AG04450 (cell line): Measurements from ENCODE around the gene OR2B6. TPM values are rescaled to one million over a fixed set of nuclear protein-coding genes. Genes with fewer than 3 reads are reported as not detected.
"Not testable (repeated sequence)": the region's sequence is repeated elsewhere in the genome, so short reads cannot be mapped to it uniquely, and the experiment has no call there.

Experiments used
- CTCF ChIA-PET: fragments of 300-600, 350-600 bp; formaldehyde crosslinking; extraction: SDS; loops from one replicate; lab custom pipeline; 2022; ENCODE audit warnings: antibody characterized with exemption, inconsistent platforms; lab: Charles Lee
- POLR2A ChIA-PET: fragments of 350-600 bp; formaldehyde crosslinking; extraction: SDS; loops from one replicate; lab custom pipeline; 2021; ENCODE audit warnings: antibody characterized with exemption, inconsistent platforms; lab: Yijun Ruan, JAX
- DNase-seq: peaks from one replicate; pipeline ENCODE4 v3.0.0-alpha.2; 2011; ENCODE audit warnings: low read depth, low spot score
- H3K27ac ChIP-seq: one replicate; pipeline ENCODE4 v1.5.1; 2012; ENCODE audit warnings: low read depth, low read length, control low read depth
- H3K27me3 ChIP-seq: one replicate; pipeline ENCODE4 v1.6.0; 2012; ENCODE audit warnings: low read length; ENCODE audit not compliant: control insufficient read depth, insufficient read depth
- H3K4me3 ChIP-seq: 2 replicates; pipeline ENCODE4 v1.5.1; 2011; ENCODE audit warnings: mild to moderate bottlenecking, low read depth, low read length, control low read depth
- H3K9me3 ChIP-seq: 2 replicates; pipeline ENCODE4 v1.5.1; 2012; ENCODE audit warnings: low read length; ENCODE audit not compliant: control insufficient read depth, insufficient read depth
- CTCF ChIP-seq: IDR thresholded peaks from 2 replicates; pipeline ENCODE4 v1.5.1; 2011; ENCODE audit warnings: low read depth, low read length, control low read depth, inconsistent platforms
- polyA minus RNA-seq: library from RNA; depleted of rRNA, polyadenylated mRNA; stranded (reverse); fragments of >200 nt; gene quantifications from 2 replicates; pipeline ENCODE4 v1.2.3, GENCODE V29; 2011; rRNA and poly(A)+ RNA removed
- polyA plus RNA-seq: library from polyadenylated mRNA; depleted of rRNA; stranded (reverse); fragments of >200 nt; gene quantifications from 2 replicates; pipeline ENCODE4 v1.2.3, GENCODE V29; 2011; rRNA removed

The OR2B6 gene
- polyA plus RNA-seq (0.09 TPM in 1 of 2 replicates, not detected in the other), polyA minus RNA-seq (not detected in 2 replicates)

- ChIA-PET CTCF (no interaction called here), POLR2A (no interaction called here)
- no peak for TF ChIP-seq CTCF
- Histone ChIP-seq H3K4me3 (no peak within 1 kb of the TSS), H3K9me3 (no peaks in the 10 kb centered on the region), H3K27me3 (no peaks in the 10 kb centered on the region), H3K27ac (no peak within 1 kb of the TSS)
- DNase-seq = no peak
Measured at GRCh38 chr6:27956941-27957340, at the start of gene OR2B6. Gene OR2B6, plus strand, starts transcription at chr6:27957241. Its CDS starts 0 bp downstream, at chr6:27957241.

- CTCF ChIA-PET = no interaction called here
- Histone ChIP-seq H3K4me3 (no peak overlapping the region), H3K27me3 (no peaks in the 10 kb centered on the region), H3K9me3 (no peaks in the 10 kb centered on the region), H3K27ac (no peak overlapping the region)
- POLR2A ChIA-PET = no interaction called here
- DNase-seq = no peak
- TF ChIP-seq CTCF = no peak
Measured at GRCh38 chr6:27908017-27908416, 49.0 kb upstream of the OR2B6 start.

- no peaks in the 10 kb centered on the region for H3K9me3 ChIP-seq
- H3K27ac ChIP-seq = no peak within 1 kb of the TSS
- no peaks in the 10 kb centered on the region for H3K27me3 ChIP-seq
- POLR2A ChIA-PET = no interaction called here
- DNase-seq = no peak
- H3K4me3 ChIP-seq = no peak within 1 kb of the TSS
- no peak for TF ChIP-seq CTCF
- CTCF ChIA-PET = interaction anchor here (1.6 kb wide), 1 partner anchor 140 kb away, joined by 3 read pairs; no protein-coding TSS in a partner anchor
Measured at GRCh38 chr6:27911956-27912446, 45.0 kb upstream of the OR2B6 start, which contains the start of gene OR2B2. Gene OR2B2, minus strand, starts transcription at chr6:27912396. Its CDS starts 77 bp downstream, at chr6:27912319.

GRCh38 chr6:27922949-27923348 lies 34.1 kb upstream of the OR2B6 start:
- TF ChIP-seq CTCF = no peak
- H3K27ac ChIP-seq = no peak overlapping the region
- H3K27me3 ChIP-seq = no peaks in the 10 kb centered on the region
- CTCF ChIA-PET = no interaction called here
- POLR2A ChIA-PET = no interaction called here
- H3K9me3 ChIP-seq = no peaks in the 10 kb centered on the region
- H3K4me3 ChIP-seq = no peak overlapping the region
- DNase-seq = no peak

GRCh38 chr6:27924179-27924578 lies 32.9 kb upstream of the OR2B6 start:
- ChIA-PET CTCF (no interaction called here), POLR2A (no interaction called here)
- Histone ChIP-seq H3K9me3 (no peaks in the 10 kb centered on the region), H3K4me3 (no peak overlapping the region), H3K27me3 (no peaks in the 10 kb centered on the region), H3K27ac (no peak overlapping the region)
- no peak for DNase-seq
- no peak for TF ChIP-seq CTCF

GRCh38 chr6:27928041-27928440 lies 29.0 kb upstream of the OR2B6 start:
- H3K4me3 ChIP-seq, DNase-seq, POLR2A ChIA-PET, H3K9me3 ChIP-seq, H3K27me3 ChIP-seq, CTCF ChIA-PET, H3K27ac ChIP-seq: not testable (repeated sequence)

- H3K9me3 ChIP-seq, CTCF ChIA-PET, H3K27me3 ChIP-seq, DNase-seq, H3K27ac ChIP-seq, H3K4me3 ChIP-seq, POLR2A ChIA-PET: not testable (repeated sequence)
Measured at GRCh38 chr6:27929930-27930329, 27.1 kb upstream of the OR2B6 start.
